Suppressor macrophage treated with lipopolysaccharide for 1 hour (primary cell): ENCODE results near the gene KCNJ18.
"Not testable (repeated sequence)": the region's sequence is repeated elsewhere in the genome, so short reads cannot be mapped to it uniquely, and the experiment has no call there.

Experiments
- DNase-seq, 3 donors: peaks; one replicate each; pipeline ENCODE4 v3.0.0-alpha.2; 2020 to 2022

The KCNJ18 gene

DNA sequence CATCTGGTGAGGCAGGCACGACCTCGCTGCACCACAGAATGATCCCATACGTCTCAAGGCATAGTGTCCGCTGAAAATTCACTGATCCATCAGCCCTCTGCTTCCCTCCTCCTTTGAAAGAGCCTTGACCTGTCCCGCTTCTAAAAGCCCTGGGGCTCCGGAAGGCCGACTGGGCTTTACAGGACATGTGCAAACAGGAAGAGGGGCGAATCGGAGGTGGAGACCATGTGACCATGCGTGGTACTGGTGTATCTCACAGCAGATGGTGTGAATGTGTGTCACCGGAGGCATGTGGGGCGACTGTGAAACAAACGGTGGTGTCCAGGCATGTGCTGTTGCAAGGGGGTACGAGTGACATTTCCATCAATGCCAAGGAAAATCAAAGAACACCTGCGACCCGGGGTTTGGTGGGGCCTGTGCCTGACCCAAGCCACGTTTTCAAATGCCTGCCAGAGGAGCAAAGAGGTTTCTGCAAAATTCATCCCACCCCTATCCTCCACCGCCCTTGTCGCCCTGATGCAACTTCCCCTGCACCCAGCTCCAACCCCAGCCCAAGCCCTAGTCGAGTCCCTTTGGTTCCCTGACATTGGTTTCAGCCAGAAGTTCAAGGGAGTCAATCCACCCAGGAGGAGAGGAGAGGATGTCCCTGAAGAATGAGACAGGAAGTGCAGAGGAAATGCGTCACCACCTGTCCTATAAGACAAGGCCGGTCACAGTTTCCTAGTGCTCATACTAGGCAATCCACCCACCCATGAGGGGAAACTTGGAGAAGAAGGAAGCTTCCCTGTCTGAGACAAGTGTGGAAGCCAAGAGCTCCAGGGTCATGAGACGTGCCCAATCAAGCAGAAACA is 5.9 kb upstream of the KCNJ18 start:
- no peak for DNase-seq

DNA sequence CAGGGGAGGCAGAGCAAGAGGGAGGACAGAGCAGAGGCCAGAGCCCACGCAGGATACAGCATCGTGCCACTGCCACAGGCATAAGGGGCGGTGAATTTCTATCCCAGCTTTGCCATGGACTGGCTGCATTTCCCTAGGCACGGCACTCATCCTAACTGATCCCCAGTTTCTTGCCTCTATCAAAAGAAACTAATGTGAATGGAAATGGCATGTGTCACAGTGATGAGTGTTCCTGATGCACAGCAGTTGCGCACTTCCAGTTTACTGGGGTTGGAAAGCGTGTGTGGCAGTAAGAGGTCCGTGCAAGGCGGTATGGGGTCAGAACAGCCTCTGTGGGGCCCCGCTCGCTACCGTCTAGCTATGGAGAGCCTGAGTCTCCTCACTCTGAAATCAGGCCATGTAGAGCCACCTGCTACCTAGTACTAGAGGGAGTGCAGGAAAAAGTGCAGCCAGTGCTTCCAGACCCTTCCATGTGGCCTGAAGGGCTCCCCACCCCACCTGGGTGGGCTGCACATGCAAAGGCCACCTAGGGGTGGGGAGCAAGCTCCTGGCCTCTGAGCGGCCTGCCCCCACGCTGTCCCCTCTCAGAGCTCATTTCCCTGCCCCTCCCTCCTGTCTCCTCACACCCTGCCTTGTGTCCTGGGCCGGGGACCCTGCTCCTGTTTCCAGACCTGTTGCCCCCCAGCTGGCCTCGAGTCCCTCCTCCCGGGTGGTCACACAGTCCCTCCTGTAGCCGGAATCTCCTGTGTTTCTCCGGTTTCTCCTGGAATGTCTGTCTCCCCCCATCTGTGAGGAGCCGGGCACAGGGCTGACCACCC is 5.0 kb upstream of the KCNJ18 start:
- DNase-seq: no peak

DNA sequence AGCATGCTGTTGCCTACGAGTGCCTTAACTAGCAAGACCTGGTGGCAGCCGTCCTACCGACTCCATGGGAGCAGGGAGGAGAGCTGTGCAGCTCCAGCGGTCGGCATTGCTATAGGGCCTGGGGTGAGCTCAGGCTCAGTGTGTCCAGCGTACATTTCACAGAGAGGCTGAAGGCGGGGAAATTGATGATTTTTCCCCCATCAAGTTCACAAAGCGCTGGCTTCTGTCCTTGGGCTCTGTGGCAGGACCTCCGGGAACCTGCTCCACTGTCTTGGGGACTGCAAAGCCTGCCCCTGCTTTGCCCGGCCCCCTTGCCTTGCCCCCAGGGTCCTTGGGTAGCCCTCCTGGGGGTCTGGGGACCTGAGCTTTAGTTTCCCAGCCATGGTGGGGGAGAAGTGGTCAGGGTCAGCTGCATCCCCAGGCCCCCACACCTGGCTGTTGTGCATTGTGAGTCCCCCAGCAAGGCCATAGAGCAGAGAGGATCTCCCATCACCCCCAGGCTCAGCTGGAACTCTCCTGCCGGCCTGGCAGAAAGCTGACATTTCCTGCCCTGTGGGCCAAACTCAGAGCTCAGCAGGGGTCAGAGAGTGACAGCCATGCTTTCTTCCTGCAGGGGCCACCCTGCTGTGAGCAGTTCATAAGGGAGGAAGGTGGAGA is 3.9 kb upstream of the KCNJ18 start:
- no peak for DNase-seq

DNA sequence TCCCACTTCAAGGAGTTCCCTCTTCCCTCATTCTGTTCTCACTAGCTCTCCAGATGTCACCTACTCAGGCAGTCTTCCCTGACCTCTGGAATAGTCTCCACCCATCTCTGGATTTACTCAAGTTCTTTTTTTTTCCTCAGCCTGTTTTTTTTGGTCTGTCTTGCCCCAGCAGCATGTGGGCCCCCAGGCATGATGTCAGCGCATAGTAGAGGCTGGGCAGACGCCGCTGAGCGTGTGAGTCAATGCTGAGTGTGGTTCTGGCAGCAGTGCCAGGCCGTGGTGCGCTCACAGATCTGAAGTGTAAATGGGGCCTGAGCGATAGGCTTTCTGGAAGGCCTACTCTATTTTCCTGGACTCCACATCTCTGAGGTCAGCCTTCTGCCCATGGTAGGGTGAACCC is 2.7 kb upstream of the KCNJ18 start:
- DNase-seq: no peak

DNA sequence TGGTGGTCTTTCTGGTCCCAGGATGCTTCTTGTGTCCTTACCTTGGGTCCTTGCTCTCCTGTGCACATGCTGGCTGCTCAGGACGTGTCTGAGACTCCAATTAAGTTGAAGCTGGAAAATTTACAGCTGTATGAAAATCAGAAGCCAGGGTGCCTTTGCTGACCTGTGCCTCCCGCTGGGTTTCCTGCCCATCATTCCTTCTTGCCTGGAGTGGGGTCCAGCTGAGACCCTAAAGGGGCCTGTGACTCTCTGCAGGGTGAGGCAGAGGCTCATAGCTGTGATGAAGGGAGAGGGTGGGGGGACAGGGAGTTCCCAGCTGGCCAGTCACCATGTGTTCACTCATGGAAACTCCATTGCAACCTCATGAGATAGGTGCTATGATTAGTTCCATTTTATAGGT is 1.5 kb upstream of the KCNJ18 start:
- DNase-seq: not testable (repeated sequence)

DNA sequence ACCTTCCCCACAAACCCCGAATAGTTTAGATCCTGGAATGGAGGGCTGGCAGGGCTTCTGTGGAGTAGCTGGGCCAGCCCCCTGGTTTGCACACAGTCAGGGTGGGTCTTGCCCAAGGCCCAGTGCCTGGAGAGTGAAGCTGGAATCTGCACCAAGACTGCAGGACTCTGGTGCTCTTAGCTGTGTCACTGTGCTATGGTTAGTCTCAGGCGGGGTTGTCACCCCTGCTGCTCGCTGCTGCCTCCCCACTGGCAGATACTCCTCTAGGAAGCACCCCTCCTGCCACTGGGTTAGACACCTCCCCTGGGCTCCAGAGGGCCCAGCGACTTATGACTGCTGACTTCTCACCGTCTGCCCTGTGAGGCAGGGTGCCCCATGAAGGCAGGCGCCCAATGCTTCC is 842 bp upstream of the KCNJ18 start:
- DNase-seq: not testable (repeated sequence)

DNA sequence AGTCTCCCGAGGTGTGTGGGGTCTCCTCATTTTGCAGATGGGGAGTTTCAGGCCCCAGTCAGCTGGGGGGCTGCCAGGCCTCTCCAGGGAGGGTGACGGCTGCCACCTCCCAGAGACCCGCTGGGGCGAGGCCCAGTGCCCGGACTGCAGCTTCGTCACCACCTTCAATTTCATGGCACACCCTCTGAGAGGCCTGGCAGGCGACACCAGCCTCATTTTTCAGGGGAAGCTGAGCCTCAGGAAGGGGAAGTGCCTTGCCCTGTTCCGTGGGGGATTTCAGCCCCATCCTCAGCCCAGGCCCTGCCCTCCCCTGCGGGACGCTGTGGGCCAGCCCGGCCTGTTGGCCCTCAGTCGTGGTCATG is 362 bp downstream of the KCNJ18 start:
- not testable (repeated sequence) for DNase-seq

DNA sequence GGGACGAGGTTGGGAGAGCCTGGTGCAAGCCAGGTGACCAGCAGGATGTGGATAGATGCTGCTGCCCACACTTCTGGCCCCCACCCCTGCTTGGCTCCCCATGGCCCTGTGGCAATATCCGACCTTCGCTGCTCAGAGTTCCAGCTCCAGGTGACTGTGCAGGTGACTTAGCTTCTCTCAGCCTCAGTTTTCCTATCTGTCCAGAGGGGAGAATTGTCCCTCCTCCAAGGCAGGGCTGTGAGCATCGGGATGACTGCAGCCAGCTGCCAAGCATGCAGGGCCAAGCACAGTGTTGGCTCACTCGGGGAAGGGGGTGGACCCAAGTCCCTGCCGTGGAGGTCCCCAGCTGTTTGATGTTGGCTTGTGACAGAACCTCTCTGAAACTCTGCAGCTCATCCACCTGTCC is 1.1 kb downstream of the KCNJ18 start:
- not testable (repeated sequence) for DNase-seq

DNA sequence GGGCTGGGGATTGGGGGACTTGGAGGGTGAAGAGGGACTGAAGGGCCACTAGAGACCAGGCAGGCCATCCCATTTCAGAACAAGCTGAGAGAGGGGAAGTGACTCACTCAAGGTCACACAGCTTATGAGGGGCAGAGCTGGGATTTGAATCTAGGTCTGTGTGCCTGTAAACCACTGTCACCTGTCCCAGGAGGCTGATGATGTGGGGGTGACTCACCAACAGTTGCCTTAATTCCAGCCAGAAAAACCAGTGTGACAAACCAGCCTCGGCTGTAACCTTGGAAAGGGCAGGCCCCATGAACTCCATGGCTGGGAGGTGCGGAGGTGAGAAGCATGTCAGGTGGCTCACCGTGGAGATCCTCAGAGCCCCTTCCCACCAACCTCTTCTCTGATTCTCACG is 1.6 kb downstream of the KCNJ18 start:
- not testable (repeated sequence) for DNase-seq

DNA sequence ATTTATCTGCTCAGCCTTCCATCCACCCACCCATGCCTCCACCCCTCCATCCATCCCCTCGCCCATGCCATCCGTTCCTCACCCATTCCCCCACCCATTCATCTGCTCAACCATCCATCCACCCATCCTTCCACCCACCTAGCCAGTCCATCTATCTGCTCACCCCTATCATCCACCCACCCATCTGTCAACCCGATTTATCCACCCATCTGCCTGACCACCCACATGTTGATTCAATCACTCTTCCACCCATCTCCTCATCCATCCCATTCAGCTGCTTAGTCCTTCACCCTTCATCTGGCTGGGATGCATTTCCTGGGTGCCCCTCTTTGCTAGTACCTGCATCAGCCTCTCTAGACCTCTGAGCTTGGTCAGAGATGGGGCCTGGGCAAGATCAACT is 3.9 kb downstream of the KCNJ18 start:
- DNase-seq: not testable (repeated sequence)

DNA sequence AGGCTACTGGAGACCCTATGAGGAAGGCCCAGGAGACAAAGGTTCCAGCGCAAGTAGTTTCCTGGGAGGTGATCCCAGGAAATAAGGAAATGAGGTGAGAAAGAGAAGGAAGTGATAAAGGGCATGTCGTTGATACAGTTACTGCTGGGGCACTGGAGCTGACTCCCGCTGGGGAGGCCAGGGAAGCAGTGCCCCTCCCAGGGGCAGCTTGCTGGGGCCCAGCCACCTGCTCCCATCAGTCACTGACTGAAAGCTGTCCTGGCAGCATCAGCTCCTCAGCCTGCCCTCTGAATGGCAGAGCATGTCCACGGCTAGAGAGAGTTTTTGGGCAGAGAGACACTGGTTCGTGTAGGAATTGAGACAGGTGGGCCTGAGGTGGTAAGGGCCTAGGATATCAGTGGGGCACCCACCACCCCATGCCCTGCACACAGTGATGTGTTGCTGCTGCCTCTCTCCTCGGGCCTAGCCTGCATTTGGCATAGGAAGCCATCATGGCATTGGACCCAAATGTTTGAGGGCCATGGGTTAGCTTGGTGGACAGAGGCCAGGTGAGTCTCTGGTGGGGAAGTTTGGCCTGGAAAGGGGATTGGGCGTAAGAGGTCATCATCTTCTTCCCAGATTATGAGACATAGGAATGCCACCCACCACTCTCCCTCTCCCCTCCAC is 4.7 kb downstream of the KCNJ18 start:
- not testable (repeated sequence) for DNase-seq

DNA sequence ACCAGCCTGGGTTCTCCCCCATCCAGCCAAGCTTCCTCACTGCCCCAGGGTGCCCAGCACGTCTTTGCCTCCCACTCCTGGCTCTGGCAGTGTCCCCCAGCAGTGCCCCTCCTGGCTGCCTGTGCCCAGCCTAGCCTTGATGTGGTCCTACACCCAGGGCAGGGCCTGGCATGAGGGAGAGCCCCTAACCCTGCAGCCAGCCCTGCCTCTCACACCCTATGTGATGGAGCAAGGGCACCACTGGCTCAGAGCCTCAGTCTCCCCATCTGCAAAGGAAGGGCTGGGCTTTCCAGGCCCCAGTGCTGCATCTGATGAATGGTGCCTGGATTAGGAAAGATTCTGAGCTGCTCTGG is 5.2 kb downstream of the KCNJ18 start:
- DNase-seq: not testable (repeated sequence)

DNA sequence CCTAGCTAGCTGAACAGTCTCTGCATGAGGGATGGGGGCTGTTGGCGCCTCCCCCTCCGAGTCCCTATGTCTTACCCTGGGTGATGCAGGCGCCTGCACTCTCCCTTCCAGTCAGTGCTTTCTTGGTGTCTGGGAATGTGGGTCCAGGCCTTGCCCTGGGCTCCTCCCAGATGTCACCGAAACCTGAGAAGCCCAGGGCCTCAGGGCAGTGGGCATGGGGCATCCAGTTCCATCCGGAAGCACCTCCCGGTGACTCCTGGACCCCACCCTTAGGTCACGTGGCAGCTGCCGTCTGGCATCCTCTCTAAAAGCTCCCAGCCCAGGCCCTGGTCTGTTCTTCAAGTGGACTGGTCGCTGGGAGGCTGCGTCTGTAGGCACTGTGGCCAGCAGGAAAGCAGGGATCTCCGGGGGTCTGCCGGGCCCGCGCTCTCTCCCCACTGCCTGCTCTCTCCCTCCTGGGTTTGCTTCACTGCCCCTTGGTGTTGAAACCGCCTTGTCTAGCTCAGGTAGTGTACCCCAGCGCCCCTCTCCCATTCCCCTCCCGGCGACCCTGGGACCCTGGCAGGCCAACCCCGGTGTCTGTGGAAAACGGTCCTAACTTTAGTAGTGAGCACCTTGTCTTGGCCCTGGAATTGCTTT is 6.2 kb downstream of the KCNJ18 start:
- not testable (repeated sequence) for DNase-seq

DNA sequence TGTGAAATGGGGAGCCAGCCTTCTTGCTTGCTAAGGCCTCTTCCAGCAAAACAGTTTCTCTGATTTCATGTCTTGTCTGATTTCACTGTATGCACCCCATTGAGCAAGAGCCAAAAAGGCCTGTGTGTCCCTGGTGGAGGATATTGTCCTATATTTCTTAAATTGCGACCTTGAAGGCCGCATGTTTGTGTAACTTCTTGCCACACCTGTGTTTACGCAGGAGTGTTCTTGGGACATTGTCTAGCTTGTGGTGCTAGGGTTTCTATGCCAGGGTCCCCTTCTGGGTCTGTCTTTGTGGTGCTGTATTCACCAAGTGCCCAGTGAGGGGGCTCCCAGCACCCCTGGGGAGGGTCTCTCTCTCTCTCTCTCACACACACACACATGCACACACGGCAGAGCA is 6.8 kb downstream of the KCNJ18 start:
- not testable (repeated sequence) for DNase-seq

DNA sequence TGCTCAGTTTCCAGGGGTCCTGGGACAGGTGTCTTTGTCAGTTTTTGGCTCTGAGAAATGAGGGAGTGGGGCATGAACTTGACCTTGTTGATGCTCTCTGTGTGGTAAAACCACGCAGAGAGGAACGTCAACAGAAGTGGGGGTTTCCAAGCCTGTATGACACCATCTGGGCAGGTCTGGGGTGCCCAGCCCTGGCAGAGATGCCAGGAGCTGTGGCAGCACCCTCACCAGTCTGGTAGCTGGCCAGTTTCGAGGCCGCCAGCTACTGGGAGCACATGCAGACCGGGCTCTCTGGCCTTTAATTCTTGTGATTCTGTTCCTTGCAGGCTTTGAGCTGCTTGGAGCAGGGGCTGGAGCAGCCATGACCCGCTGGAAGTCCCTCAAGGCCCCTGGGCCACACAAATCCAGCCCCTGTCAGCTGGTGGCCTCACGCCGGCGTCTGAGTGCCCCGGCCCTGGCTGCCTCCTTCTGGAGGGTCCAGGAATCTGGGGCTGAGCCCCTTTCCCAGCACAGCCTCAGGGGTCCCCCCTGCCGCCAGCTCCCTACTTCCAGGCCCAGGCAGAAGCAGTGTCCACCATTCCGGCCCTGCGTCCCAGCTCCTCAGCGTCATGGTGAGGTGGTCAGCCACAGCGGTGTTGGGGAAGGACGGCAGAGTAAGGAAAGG is 7.4 kb downstream of the KCNJ18 start:
- not testable (repeated sequence) for DNase-seq

DNA sequence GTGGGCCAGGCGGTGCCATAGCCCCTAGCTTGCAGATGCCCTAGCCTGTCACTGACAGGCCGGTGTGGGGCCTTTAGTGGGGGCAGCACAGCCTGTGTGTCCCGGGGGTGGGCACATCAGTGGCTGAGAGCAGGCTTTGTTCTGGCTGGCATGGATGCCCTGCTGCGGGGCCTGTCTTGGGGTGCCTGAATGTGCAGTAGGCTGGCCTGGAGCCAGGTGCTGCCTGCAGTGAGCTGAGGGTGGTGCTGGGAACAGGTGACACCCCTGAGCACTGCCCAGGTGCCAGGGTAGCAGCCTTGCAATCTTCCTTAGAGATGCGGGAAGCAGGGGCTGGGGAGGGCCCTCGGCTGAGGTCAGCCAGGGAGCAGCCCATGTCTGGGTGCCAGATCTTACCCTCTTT is 8.8 kb downstream of the KCNJ18 start:
- DNase-seq: not testable (repeated sequence)

DNA sequence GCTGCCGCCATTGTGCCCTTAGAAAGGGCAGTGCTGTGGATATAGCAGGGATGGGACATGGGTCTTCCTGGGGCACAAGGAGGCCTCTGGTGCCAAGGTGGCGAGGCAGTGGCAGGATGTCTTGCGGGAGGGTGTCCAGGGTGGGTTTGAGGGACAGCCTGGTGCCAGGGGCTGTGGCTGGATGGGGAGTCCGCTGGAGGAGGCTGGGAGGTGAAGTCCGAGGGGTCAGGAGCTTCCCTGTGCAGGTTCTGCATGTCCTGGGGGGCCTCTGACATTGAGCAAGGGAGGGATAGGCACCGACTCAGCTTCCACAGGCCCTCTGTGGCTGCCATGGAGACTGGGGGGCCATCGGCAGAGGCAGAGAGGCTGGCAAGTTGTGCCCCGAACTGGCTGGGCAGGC is 9.7 kb downstream of the KCNJ18 start:
- DNase-seq: not testable (repeated sequence)

DNA sequence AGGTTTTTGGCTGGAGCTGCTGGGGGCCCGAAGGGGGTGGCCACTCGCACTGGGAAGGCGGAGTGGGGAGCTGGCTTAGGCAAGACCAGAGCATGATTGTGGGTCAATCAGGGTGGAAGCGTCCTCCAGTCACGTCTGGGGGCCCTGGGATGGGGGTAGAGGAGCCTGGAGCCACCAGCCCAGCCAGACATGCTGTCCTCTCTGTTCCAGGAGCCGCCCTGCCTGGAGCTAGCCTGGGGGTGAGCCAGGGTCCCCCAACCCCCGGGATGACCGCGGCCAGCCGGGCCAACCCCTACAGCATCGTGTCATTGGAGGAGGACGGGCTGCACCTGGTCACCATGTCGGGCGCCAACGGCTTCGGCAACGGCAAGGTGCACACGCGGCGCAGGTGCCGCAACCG is 10.2 kb downstream of the KCNJ18 start:
- DNase-seq: not testable (repeated sequence)

DNA sequence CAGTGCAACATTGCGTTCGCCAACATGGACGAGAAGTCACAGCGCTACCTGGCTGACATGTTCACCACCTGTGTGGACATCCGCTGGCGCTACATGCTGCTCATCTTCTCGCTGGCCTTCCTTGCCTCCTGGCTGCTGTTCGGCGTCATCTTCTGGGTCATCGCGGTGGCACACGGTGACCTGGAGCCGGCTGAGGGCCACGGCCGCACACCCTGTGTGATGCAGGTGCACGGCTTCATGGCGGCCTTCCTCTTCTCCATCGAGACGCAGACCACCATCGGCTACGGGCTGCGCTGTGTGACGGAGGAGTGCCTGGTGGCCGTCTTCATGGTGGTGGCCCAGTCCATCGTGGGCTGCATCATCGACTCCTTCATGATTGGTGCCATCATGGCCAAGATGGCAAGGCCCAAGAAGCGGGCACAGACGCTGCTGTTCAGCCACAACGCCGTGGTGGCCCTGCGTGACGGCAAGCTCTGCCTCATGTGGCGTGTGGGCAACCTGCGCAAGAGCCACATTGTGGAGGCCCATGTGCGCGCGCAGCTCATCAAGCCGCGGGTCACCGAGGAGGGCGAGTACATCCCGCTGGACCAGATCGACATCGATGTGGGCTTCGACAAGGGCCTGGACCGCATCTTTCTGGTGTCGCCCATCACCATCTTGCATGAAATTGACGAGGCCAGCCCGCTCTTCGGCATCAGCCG is 10.8 kb downstream of the KCNJ18 start:
- not testable (repeated sequence) for DNase-seq

DNA sequence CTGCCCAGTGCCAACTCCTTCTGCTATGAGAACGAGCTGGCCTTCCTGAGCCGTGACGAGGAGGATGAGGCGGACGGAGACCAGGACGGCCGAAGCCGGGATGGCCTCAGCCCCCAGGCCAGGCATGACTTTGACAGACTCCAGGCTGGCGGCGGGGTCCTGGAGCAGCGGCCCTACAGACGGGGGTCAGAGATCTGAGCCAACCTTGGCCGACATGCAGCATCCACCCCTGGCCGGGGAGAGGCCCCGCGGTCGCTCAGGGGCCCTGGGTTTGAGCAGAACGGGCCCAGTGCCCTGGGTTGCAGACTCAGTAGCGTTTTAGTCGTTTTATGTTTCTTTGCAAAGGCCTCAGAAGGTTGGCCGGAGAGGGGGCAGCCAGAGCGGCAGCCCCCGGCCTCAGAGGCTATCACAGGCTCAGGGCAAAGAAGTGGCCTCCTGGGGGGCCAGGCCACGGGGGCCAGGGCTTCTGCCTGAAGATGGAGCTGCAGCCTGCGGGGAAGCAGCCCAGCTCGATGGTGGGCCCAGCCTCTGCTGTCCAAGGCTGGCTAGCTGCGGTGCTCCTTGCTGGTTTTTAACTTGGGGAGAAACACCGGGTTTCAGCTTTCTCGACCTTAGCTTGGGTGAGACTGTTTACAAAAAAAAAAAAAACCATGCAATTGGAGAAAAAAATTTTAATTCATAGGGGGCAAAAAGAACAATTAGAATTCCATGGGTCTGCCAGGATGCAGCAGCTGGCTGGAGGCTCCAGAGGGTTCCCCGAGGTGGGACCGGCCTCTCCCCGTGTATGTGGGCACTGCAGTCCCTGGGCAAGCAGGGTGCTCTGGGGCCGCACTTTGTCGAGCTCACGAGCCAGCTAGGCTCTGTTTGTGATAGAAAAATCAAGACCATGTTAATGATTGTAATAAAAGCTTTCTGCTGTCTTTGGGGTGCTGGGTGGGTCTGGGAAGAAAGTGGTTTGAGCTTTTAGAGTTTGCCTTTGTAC is 11.9 kb downstream of the KCNJ18 start:
- not testable (repeated sequence) for DNase-seq
